OCI-LY1 (cell line): ENCODE data around the gene CFAP74.

Source experiments
- H2AFZ ChIP-seq: fragments of 200-600 bp; sonication (generic), shearing (Covaris generic); 2 replicates; pipeline ENCODE4 v1.6.0; 2014; ENCODE audit warnings: antibody characterized with exemption, mild to moderate bottlenecking, low read length
- H3F3A ChIP-seq: fragments of 200-600 bp; sonication (generic), shearing (Covaris generic); 2 replicates; pipeline ENCODE4 v1.6.0; 2014; ENCODE audit warnings: mild to moderate bottlenecking, antibody characterized with exemption, low read length, moderate library complexity; ENCODE audit not compliant: insufficient read depth
- H3K27ac ChIP-seq: fragments of 200-600 bp; sonication (generic); 2 replicates; pipeline ENCODE4 v1.5.1; 2014; ENCODE audit warnings: low read length, mixed run types, mild to moderate bottlenecking, low read depth; ENCODE audit not compliant: poor library complexity, severe bottlenecking
- H3K27me3 ChIP-seq: fragments of 200-600 bp; sonication (generic); 2 replicates; pipeline ENCODE4 v1.6.0; 2014; ENCODE audit warnings: antibody characterized with exemption, mild to moderate bottlenecking, low read length, moderate library complexity; ENCODE audit not compliant: insufficient read depth
- H3K36me3 ChIP-seq: fragments of 200-600 bp; sonication (generic); 2 replicates; pipeline ENCODE4 v1.6.1; 2014; ENCODE audit warnings: mild to moderate bottlenecking, antibody characterized with exemption, low read length, moderate library complexity, mixed read lengths; ENCODE audit not compliant: insufficient read depth
- H3K4me1 ChIP-seq: fragments of 200-600 bp; sonication (generic); 2 replicates; pipeline ENCODE4 v1.5.1; 2014; ENCODE audit warnings: mild to moderate bottlenecking, low read length, moderate library complexity; ENCODE audit not compliant: insufficient read depth, severe bottlenecking
- H3K4me2 ChIP-seq: fragments of 200-600 bp; sonication (generic), shearing (Covaris generic); 2 replicates; pipeline ENCODE4 v1.6.1; 2014; ENCODE audit warnings: low read length
- H3K4me3 ChIP-seq: fragments of 200-600 bp; sonication (generic); 2 replicates; pipeline ENCODE4 v1.5.1; 2014; ENCODE audit warnings: low read length, low read depth, mild to moderate bottlenecking, mixed read lengths; ENCODE audit not compliant: poor library complexity, severe bottlenecking
- H3K79me2 ChIP-seq: fragments of 200-600 bp; shearing (Covaris generic); 2 replicates; pipeline ENCODE4 v1.6.1; 2016; ENCODE audit warnings: mixed run types, low read length, mixed read lengths; ENCODE audit not compliant: insufficient read depth
- H3K9ac ChIP-seq: fragments of 200-600 bp; sonication (generic), shearing (Covaris generic); 2 replicates; pipeline ENCODE4 v1.6.1; 2014; ENCODE audit warnings: mild to moderate bottlenecking, low read length, mixed read lengths
- H3K9me2 ChIP-seq: fragments of 200-600 bp; sonication (generic), shearing (Covaris generic); 2 replicates; pipeline ENCODE4 v1.6.1; 2014; ENCODE audit warnings: low read depth, mild to moderate bottlenecking, low read length, mixed read lengths
- H3K9me3 ChIP-seq: fragments of 200-600 bp; shearing (Covaris generic); 2 replicates; pipeline ENCODE4 v1.6.1; 2014; ENCODE audit warnings: low read length, mixed read lengths
- H4K20me1 ChIP-seq: fragments of 200-600 bp; sonication (generic), shearing (Covaris generic); 2 replicates; pipeline ENCODE4 v1.6.0; 2016; ENCODE audit warnings: mild to moderate bottlenecking, low read length; ENCODE audit not compliant: insufficient read depth
- EZH2 ChIP-seq: fragments of 200-600 bp; sonication (generic), shearing (Covaris generic); IDR thresholded peaks from 2 replicates; pipeline ENCODE4 v1.8.0; 2017; ENCODE audit warnings: borderline replicate concordance, mixed run types, mild to moderate bottlenecking, antibody characterized with exemption, low read length, moderate library complexity, mixed read lengths
- TF ChIP-seq, protein P1 (sequence below): fragments of 200-600 bp; sonication (generic), shearing (Covaris generic); IDR thresholded peaks from 2 replicates; pipeline ENCODE4 v1.5.1; 2017; ENCODE audit warnings: mild to moderate bottlenecking, antibody characterized with exemption, low read length, moderate library complexity, mixed read lengths

The CFAP74 gene

DNA sequence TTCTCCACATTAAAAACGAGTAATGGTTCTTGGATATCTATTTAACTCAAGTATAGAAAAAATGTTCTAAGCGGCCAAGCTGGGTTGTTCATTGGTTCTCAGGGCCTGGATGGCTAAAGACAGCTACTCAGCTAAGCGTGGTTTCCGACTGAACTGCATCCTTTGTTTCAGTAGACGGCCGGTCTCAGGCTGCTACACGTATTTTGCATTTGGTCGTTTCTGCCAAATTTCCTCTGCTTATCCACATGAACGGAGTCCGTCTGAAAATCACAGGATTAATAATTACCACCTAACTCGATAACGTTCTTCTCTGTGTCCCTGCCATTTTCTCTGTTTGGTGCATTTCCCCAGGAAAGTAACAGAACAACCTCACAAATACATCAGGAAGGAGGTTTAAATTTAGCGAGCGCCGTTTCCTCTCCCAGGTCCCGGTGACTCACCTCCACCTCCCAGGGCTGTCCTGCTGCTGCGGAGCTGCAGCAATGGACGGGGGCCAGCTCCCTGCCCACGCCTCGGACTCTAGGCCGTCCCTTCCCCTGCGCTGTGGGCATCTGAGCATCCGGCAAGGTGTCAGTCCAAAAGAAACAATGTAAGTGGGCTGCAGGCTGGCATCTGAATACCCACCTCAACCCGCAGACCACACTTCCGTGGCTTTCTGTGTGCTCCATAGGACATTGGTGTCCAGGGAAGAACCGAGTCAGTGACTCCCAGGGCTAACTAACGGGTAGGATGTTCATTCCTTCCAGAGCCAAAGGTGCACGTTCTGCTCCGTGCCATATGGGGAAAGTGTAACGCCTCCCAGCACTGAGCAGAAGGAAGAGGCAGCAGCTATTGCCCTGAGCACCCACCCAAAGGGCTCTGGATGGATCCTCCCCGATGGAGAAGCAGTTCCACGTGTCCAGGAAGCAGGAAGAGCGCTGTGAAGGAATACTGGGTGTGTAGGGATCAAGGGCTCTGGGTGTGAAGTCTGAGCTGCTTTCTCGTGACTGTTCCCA is 11.5 kb upstream of the CFAP74 start:
- H2AFZ ChIP-seq: no peak overlapping the region
- H3K36me3 ChIP-seq: no peaks in the 10 kb centered on the region
- H3K27me3 ChIP-seq: no peaks in the 10 kb centered on the region; the same call in 1 of the 2 replicates

DNA sequence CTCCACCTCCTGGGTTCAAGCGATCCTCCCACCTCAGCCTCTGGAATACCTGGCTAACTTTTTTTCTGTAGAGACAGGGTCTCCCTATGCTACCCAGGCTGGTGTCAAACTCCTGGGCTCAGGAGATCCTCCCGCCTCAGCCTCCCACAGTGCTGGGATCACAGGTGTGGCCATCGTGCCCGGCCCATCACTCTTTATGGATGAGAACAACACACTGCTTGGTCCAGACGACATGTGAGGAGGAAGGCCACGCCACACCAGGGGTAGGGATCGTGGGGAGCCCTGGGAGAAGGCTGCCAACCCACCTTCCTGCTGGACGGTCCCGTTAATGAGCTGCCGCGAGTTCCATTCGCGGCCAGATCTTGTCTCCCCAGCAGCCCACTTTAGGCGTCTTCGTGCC is 10.6 kb upstream of the CFAP74 start:
- no peak overlapping the region for H3K9ac ChIP-seq
- H3K27me3 ChIP-seq: no peaks in the 10 kb centered on the region; the same call in 1 of the 2 replicates
- no peak overlapping the region for H3K4me2 ChIP-seq

More for the DNA sequence above, 11.5 kb upstream of the CFAP74 start:
- no peaks in the 10 kb centered on the region for H3K9me3 ChIP-seq
- H3K27ac ChIP-seq: no peak overlapping the region
- H4K20me1 ChIP-seq: no peaks in the 10 kb centered on the region
- no peak overlapping the region for H3K9ac ChIP-seq
- H3K9me2 ChIP-seq: no peaks in the 10 kb centered on the region
- H3K4me1 ChIP-seq: no peaks in the 10 kb centered on the region
- H3F3A ChIP-seq: no peaks in the 10 kb centered on the region
- H3K4me2 ChIP-seq: no peak overlapping the region
- no peak overlapping the region for H3K4me3 ChIP-seq
- TF ChIP-seq, protein P1, sequence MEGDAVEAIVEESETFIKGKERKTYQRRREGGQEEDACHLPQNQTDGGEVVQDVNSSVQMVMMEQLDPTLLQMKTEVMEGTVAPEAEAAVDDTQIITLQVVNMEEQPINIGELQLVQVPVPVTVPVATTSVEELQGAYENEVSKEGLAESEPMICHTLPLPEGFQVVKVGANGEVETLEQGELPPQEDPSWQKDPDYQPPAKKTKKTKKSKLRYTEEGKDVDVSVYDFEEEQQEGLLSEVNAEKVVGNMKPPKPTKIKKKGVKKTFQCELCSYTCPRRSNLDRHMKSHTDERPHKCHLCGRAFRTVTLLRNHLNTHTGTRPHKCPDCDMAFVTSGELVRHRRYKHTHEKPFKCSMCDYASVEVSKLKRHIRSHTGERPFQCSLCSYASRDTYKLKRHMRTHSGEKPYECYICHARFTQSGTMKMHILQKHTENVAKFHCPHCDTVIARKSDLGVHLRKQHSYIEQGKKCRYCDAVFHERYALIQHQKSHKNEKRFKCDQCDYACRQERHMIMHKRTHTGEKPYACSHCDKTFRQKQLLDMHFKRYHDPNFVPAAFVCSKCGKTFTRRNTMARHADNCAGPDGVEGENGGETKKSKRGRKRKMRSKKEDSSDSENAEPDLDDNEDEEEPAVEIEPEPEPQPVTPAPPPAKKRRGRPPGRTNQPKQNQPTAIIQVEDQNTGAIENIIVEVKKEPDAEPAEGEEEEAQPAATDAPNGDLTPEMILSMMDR: no peak
- TF ChIP-seq EZH2: no peak
- H3K79me2 ChIP-seq: no peaks in the 10 kb centered on the region

DNA sequence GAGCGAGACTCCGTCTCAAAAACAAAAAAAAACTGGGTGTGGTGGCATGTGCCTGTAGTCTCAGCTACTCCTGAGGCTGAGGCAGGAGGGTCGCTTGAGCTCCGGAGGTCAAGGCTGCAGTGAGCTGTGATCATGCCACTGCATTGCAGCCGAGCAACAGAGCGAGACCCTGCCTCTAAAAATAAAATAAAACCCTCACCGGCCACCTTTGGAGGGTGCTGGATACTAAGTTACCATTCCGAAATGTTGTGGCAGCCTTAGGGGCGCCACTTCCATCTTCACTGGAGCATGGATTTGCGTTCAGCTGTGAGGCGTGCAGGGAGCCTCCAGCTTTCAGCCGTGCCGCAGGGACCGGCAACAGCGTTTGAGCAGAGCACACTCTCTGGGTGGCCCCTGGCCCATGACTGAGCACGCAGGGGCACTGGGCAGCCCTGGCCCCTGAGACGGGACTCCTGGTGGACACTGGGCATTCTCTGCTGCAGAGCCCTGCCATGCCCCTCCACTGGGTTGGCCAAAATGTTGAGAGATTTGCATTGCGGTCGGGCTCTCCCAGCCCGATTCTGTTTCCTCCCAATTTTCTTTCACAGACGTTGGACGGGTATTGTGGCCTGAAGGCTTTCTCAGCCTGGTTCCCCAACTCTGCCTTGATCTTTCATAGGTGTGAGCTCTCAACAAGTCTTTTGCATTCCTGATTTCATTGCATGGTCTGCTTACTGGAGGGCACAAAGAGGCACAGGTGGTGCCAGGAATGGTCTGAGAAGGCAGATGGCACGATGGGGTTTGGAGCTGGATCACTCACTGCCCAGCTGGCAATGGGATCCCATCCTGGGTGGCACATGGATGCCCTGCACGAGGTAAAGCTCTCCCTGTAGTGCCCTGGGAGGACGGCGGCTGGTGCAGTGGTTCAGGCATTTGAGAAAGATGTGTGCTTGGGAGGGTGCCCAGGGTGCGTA is 5.8 kb upstream of the CFAP74 start:
- no peak overlapping the region for H3K4me3 ChIP-seq
- no peaks in the 10 kb centered on the region for H4K20me1 ChIP-seq
- no peaks in the 10 kb centered on the region for H3K9me2 ChIP-seq
- TF ChIP-seq EZH2: no peak
- TF ChIP-seq, protein P1: no peak
- no peaks in the 10 kb centered on the region for H3K79me2 ChIP-seq
- no peak overlapping the region for H2AFZ ChIP-seq
- no peak overlapping the region for H3K4me2 ChIP-seq
- H3K27ac ChIP-seq: no peak overlapping the region
- no peaks in the 10 kb centered on the region for H3K9me3 ChIP-seq
- no peaks in the 10 kb centered on the region for H3F3A ChIP-seq
- no peaks in the 10 kb centered on the region for H3K4me1 ChIP-seq
- H3K9ac ChIP-seq: no peak overlapping the region
- no peaks in the 10 kb centered on the region for H3K36me3 ChIP-seq
- no peaks in the 10 kb centered on the region for H3K27me3 ChIP-seq

More for the DNA sequence above, 10.6 kb upstream of the CFAP74 start:
- H4K20me1 ChIP-seq: no peaks in the 10 kb centered on the region
- TF ChIP-seq EZH2: no peak
- TF ChIP-seq, protein P1: no peak
- H3K9me3 ChIP-seq: no peaks in the 10 kb centered on the region
- H3K9me2 ChIP-seq: no peaks in the 10 kb centered on the region
- no peaks in the 10 kb centered on the region for H3K79me2 ChIP-seq
- no peak overlapping the region for H3K27ac ChIP-seq
- no peaks in the 10 kb centered on the region for H3K4me1 ChIP-seq
- no peak overlapping the region for H3K4me3 ChIP-seq
- H3K36me3 ChIP-seq: no peaks in the 10 kb centered on the region
- H2AFZ ChIP-seq: no peak overlapping the region
- no peaks in the 10 kb centered on the region for H3F3A ChIP-seq
